ENCODE results near the gene RETSAT.

GRCh38 chr2:85367180-85367579 is 12.9 kb upstream of the RETSAT start:
- TF ChIP-seq CTCF (conservative IDR thresholded peaks at IDR 0.05; ENCODE audit: low read length) (no peak), EZH2phosphoT487 (IDR thresholded peaks at IDR 0.05; ENCODE audit: borderline replicate concordance) (no peak)

Data from Loucy (cell line).